IMR-90 (cell line): ENCODE results near the gene EXOC4. TPM values are rescaled to one million over a fixed set of nuclear protein-coding genes. Genes with fewer than 3 reads are reported as not detected.

Source experiments
- ATAC-seq: fragments of 200-7000 bp; cut with Tn5 transposase; 2 replicates; pipeline ENCODE4 v1.9.1; 2020; ENCODE audit warnings: low read depth, mild to moderate bottlenecking, moderate library complexity
- BruUV-seq: library from RNA; stranded (reverse); fragments of 400-500 nt; replicated peaks from 2 replicates; lab custom pipeline; 2021; lab: Mats Ljungman, UMichigan
- CTCF ChIA-PET: fragments of 300-600 bp; formaldehyde crosslinking; extraction: SDS; loops from one replicate; lab custom pipeline; 2021; ENCODE audit warnings: antibody characterized with exemption; lab: Yijun Ruan, JAX
- POLR2A ChIA-PET: fragments of 300-600 bp; sonication (Branson Sonifier 250); formaldehyde crosslinking; loops from one replicate; lab custom pipeline; 2022; ENCODE audit warnings: antibody characterized with exemption; ENCODE audit not compliant: unreplicated experiment; lab: Charles Lee
- DNase-seq: peaks from one replicate; pipeline ENCODE4 v3.0.0; 2013
- H2AFZ ChIP-seq: replicated peaks from 2 replicates; pipeline ENCODE3; 2013; ENCODE audit warnings: low read length, mild to moderate bottlenecking; ENCODE audit not compliant: poor library complexity
- H2AK5ac ChIP-seq: 2 replicates; pipeline ENCODE4 v1.6.1; 2013; ENCODE audit warnings: low read depth, low read length, inconsistent platforms
- H2AK9ac ChIP-seq: replicated peaks from 2 replicates; pipeline ENCODE3; 2013; ENCODE audit warnings: mild to moderate bottlenecking, low read depth, low read length, moderate library complexity; ENCODE audit not compliant: poor library complexity
- H2BK120ac ChIP-seq: 2 replicates; pipeline ENCODE4 v1.6.1; 2013; ENCODE audit warnings: low read depth, low read length, inconsistent platforms
- H2BK15ac ChIP-seq: 3 replicates; pipeline ENCODE4 v1.6.1; 2013; ENCODE audit warnings: low read depth, low read length, inconsistent platforms
- H2BK20ac ChIP-seq: 2 replicates; pipeline ENCODE4 v1.6.1; 2013; ENCODE audit warnings: low read depth, mild to moderate bottlenecking, inconsistent platforms, low read length, moderate library complexity
- H2BK5ac ChIP-seq: 2 replicates; pipeline ENCODE4 v1.6.1; 2013; ENCODE audit warnings: mild to moderate bottlenecking, low read depth, low read length, inconsistent platforms; ENCODE audit not compliant: poor library complexity, severe bottlenecking
- H3K14ac ChIP-seq: replicated peaks from 2 replicates; pipeline ENCODE4 v1.6.1; 2013; ENCODE audit warnings: low read depth, low read length, inconsistent platforms
- H3K18ac ChIP-seq: 2 replicates; pipeline ENCODE4 v1.6.1; 2013; ENCODE audit warnings: low read depth, low read length, control low read depth
- H3K23ac ChIP-seq: 2 replicates; pipeline ENCODE4 v1.6.1; 2013; ENCODE audit warnings: low read depth, low read length, inconsistent platforms
- H3K27ac ChIP-seq: 2 replicates; pipeline ENCODE4 v1.5.1; 2013; ENCODE audit warnings: mild to moderate bottlenecking, control low read depth, low read length; ENCODE audit not compliant: insufficient read depth
- H3K27me3 ChIP-seq: 2 replicates; pipeline ENCODE4 v1.6.1; 2013; ENCODE audit warnings: low read length; ENCODE audit not compliant: control insufficient read depth, insufficient read depth
- H3K36me3 ChIP-seq: 2 replicates; pipeline ENCODE4 v1.6.1; 2013; ENCODE audit warnings: low read length, mixed read lengths; ENCODE audit not compliant: control insufficient read depth, insufficient read depth
- H3K4ac ChIP-seq: 2 replicates; pipeline ENCODE4 v1.6.1; 2013; ENCODE audit warnings: low read depth, low read length, inconsistent platforms
- H3K4me1 ChIP-seq: 2 replicates; pipeline ENCODE4 v1.6.1; 2013; ENCODE audit warnings: low read length, mixed read lengths; ENCODE audit not compliant: control insufficient read depth, insufficient read depth
- H3K4me2 ChIP-seq: 2 replicates; pipeline ENCODE4 v1.6.1; 2013; ENCODE audit warnings: low read depth, mild to moderate bottlenecking, control low read depth, low read length, moderate library complexity
- H3K4me3 ChIP-seq: 2 replicates; pipeline ENCODE4 v1.5.1; 2013; ENCODE audit warnings: low read depth, mild to moderate bottlenecking, control low read depth, low read length, moderate library complexity; ENCODE audit not compliant: insufficient read depth
- H3K56ac ChIP-seq: 2 replicates; pipeline ENCODE4 v1.6.1; 2013; ENCODE audit warnings: low read length, inconsistent platforms; ENCODE audit not compliant: insufficient read depth; ENCODE audit errors: extremely low read depth
- H3K79me1 ChIP-seq, 2 experiments: 2 replicates each; pipeline ENCODE4 v1.6.1; 2013; ENCODE audit warnings: low read length in 2 of 2, inconsistent platforms in 1 of 2, low read depth in 1 of 2
- H3K9ac ChIP-seq: 2 replicates; pipeline ENCODE4 v1.6.1; 2013; ENCODE audit warnings: low read depth, low read length, control low read depth
- H3K9me1 ChIP-seq: 2 replicates; pipeline ENCODE4 v1.6.1; 2013; ENCODE audit warnings: low read length, inconsistent platforms; ENCODE audit not compliant: insufficient read depth
- H3K9me3 ChIP-seq: 2 replicates; pipeline ENCODE4 v1.6.1; 2013; ENCODE audit warnings: low read length; ENCODE audit not compliant: control insufficient read depth, insufficient read depth
- H4K20me1 ChIP-seq: 2 replicates; pipeline ENCODE4 v1.6.1; 2013; ENCODE audit warnings: low read length, inconsistent platforms; ENCODE audit not compliant: insufficient read depth
- H4K5ac ChIP-seq: 2 replicates; pipeline ENCODE4 v1.6.1; 2013; ENCODE audit warnings: mild to moderate bottlenecking, low read depth, low read length, control low read depth
- H4K8ac ChIP-seq, 2 experiments: 2 replicates each; pipeline ENCODE4 v1.6.1; 2013; ENCODE audit warnings: low read depth in 2 of 2, low read length in 2 of 2, control low read depth in 1 of 2, inconsistent platforms in 1 of 2
- H4K91ac ChIP-seq: 2 replicates; pipeline ENCODE4 v1.6.1; 2013; ENCODE audit warnings: low read depth, low read length, inconsistent platforms; ENCODE audit not compliant: insufficient read depth
- CEBPB ChIP-seq: IDR thresholded peaks from 2 replicates; pipeline ENCODE4 v1.6.1; 2012; ENCODE audit warnings: low read depth, low read length, improper control_type of control experiment
- CHD1 ChIP-seq: IDR thresholded peaks from 2 replicates; pipeline ENCODE4 v1.6.1; 2012; ENCODE audit warnings: low read depth, low read length, improper control_type of control experiment
- CTCF ChIP-seq: conservative IDR thresholded peaks from 2 replicates; pipeline ENCODE4 v1.5.1; 2012; ENCODE audit warnings: mild to moderate bottlenecking, low read depth, low read length, improper control_type of control experiment
- MAFK ChIP-seq: IDR thresholded peaks from 2 replicates; pipeline ENCODE4 v1.6.1; 2012; ENCODE audit warnings: low read depth, low read length, improper control_type of control experiment
- MAZ ChIP-seq: IDR thresholded peaks from 2 replicates; pipeline ENCODE4 v1.6.1; 2012; ENCODE audit warnings: low read depth, mild to moderate bottlenecking, low read length, improper control_type of control experiment, moderate library complexity, borderline replicate concordance
- NFE2L2 ChIP-seq: fragments of 150-350 bp; IDR thresholded peaks from 2 replicates; pipeline ENCODE4 v1.6.1; 2016; ENCODE audit warnings: low read depth, mild to moderate bottlenecking, low read length
- RAD21 ChIP-seq: IDR thresholded peaks from 2 replicates; pipeline ENCODE4 v1.6.1; 2012; ENCODE audit warnings: low read length, improper control_type of control experiment
- RCOR1 ChIP-seq: IDR thresholded peaks from 2 replicates; pipeline ENCODE4 v1.6.1; 2012; ENCODE audit warnings: mild to moderate bottlenecking, low read length, improper control_type of control experiment; ENCODE audit not compliant: insufficient replicate concordance
- WGBS, 2 experiments: methylation state at CpG; one replicate each; pipeline versions ENCODE4 v1.1.5 to v1.1.7; 2013; ENCODE audit warnings: missing lambda C conversion rate in 2 of 2; ENCODE audit not compliant: insufficient read length in 1 of 2; ENCODE audit errors: extremely low coverage in 2 of 2; 5-methylcytosine and 5-hydroxymethylcytosine counted together
- dilution Hi-C: fragments of 300-500 bp; cut with HindIII; formaldehyde crosslinking; loops from one replicate; pipeline ENCODE4 v1.14.3; 2018; ENCODE audit warnings: low sequenced_read_pairs; ENCODE audit not compliant: unreplicated experiment
- in situ Hi-C: fragments of 300-500 bp; cut with MboI; formaldehyde crosslinking; loops from 3 replicates; pipeline ENCODE4 v1.14.3; 2019; ENCODE audit warnings: low sequenced_read_pairs, inconsistent platforms, mixed read lengths
- intact Hi-C: fragments of 100-400 bp; cut with micrococcal nuclease; formaldehyde crosslinking; loops from 2 replicates; pipeline ENCODE4 v1.10.0; 2022
- polyA plus RNA-seq, 3 experiments: library from polyadenylated mRNA; depleted of rRNA; stranded (reverse); fragments of >200 nt; gene quantifications; 2 replicates each; pipeline ENCODE4 v1.2.3, GENCODE V29; 2012; ENCODE audit warnings: low replicate concordance in 1 of 3
- total RNA-seq: library from RNA; depleted of rRNA; stranded (reverse); fragments of >200 nt; gene quantifications from 2 replicates; pipeline ENCODE4 v1.2.3, GENCODE V29; 2012
- TF ChIP-seq, protein P1 (sequence below): fragments of 150-350 bp; IDR thresholded peaks from 2 replicates; pipeline ENCODE4 v1.6.1; 2016; ENCODE audit warnings: low read depth, mild to moderate bottlenecking, low read length, moderate library complexity, borderline replicate concordance

EXOC4 gene
- total and polyA plus RNA-seq, 2 of the 4 experiments (the other 2 are of a cell fraction), result 25.4 to 94.6 TPM

DNA sequence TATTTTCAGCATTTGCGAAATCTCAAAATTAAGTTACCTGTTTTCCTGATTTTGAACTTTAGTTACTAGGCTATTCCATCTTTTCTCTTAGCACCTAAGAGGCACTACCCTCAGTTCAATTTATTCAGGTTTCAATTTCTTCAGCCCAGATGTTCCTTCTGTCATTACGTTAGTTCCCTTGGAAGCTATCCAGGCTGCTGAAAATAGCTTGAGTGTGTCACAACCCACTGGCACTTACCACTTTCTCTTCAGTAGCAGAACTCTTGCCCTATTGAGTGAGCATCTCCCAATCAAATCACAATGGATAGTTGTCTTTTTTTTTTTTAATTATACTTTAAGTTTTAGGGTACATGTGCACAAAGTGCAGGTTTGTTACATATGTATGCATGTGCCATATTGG, 541.6 kb downstream of the EXOC4 start:
- WGBS, 2 experiments, result no CpG with 5 or more reads among the region's 2 CpGs
- DNase-seq (peak; percentile 11), ATAC-seq (no peak)
- in situ Hi-C loops, result no loop called here
- Histone ChIP-seq H3K27me3 (no peaks in the 10 kb centered on the region), H3K9ac (no peak overlapping the region), H3K4me2 (no peak overlapping the region), H3K79me1 (no peaks in the 10 kb centered on the region; a peak in 1 of 4 replicates), H3K9me3 (no peaks in the 10 kb centered on the region), H3K36me3 (no peaks in the 10 kb centered on the region), H3K4ac (no peak overlapping the region), H3K27ac (no peak overlapping the region), H3K4me3 (no peak overlapping the region), H3K23ac (no peak overlapping the region), H3K4me1 (peaks cover 5% of the 10 kb centered on the region; the same call in 1 of the 2 replicates), H2BK5ac (no peak overlapping the region), H4K8ac (no peak overlapping the region), H4K20me1 (no peaks in the 10 kb centered on the region), H3K9me1 (peaks cover 7% of the 10 kb centered on the region), H3K18ac (no peak overlapping the region), H2BK15ac (no peak overlapping the region), H2AK9ac (no peak overlapping the region), H2AK5ac (no peak overlapping the region), H4K91ac (no peak overlapping the region), H3K14ac (no peak overlapping the region), H2AFZ (no peak overlapping the region), H3K56ac (no peak overlapping the region), H2BK20ac (no peak overlapping the region), H4K5ac (no peak overlapping the region), H2BK120ac (no peak overlapping the region)
- no peak for TF ChIP-seq NFE2L2
- no peak for TF ChIP-seq CHD1
- TF ChIP-seq, protein P1, sequence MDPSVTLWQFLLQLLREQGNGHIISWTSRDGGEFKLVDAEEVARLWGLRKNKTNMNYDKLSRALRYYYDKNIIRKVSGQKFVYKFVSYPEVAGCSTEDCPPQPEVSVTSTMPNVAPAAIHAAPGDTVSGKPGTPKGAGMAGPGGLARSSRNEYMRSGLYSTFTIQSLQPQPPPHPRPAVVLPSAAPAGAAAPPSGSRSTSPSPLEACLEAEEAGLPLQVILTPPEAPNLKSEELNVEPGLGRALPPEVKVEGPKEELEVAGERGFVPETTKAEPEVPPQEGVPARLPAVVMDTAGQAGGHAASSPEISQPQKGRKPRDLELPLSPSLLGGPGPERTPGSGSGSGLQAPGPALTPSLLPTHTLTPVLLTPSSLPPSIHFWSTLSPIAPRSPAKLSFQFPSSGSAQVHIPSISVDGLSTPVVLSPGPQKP, result no peak
- TF ChIP-seq CTCF, result no peak
- no peak for TF ChIP-seq MAFK
- no peak for TF ChIP-seq RCOR1
- TF ChIP-seq CEBPB, result no peak
- no peak for TF ChIP-seq MAZ
- TF ChIP-seq RAD21, result no peak
- intact Hi-C loops, result loop anchor here (2.0 kb wide), 1 partner anchor 52 kb away; no protein-coding TSS in a partner anchor
- ChIA-PET POLR2A (no interaction called here), CTCF (no interaction called here)
- no TSS peak for BruUV-seq
- dilution Hi-C loops, result no loop called here
